Ovary (tissue), 10 donors: ENCODE results near the gene SP2. TPM values are rescaled to one million over a fixed set of nuclear protein-coding genes. Genes with fewer than 3 reads are reported as not detected.

Experiments used
- DNase-seq, 5 donors: peaks; one replicate each; pipeline ENCODE4 v3.0.0-alpha.2; 2019 to 2020
- H3K27ac ChIP-seq, 2 donors: fragments of 200-600 bp; one replicate each; pipeline versions ENCODE4 v1.5.1 to v1.8.0; 2019 to 2022
- H3K27me3 ChIP-seq: fragments of 200-600 bp; one replicate; pipeline ENCODE4 v1.8.0; 2022
- H3K36me3 ChIP-seq: fragments of 200-600 bp; sonication (generic); one replicate; pipeline ENCODE4 v1.5.1; 2019
- H3K4me1 ChIP-seq: one replicate; pipeline ENCODE4 v1.8.1; 2013; ENCODE audit warnings: mild to moderate bottlenecking, moderate library complexity; ENCODE audit not compliant: insufficient read depth
- H3K4me3 ChIP-seq: fragments of 200-600 bp; sonication (generic); one replicate; pipeline ENCODE4 v1.5.1; 2017
- H3K9me3 ChIP-seq, 2 donors: fragments of 200-600 bp in 1 of 2; sonication (generic) in 1 of 2; one replicate each; pipeline versions ENCODE4 v1.5.1 to v1.8.1; 2013 to 2019; ENCODE audit warnings: mild to moderate bottlenecking in 1 of 2, moderate library complexity in 1 of 2
- CTCF ChIP-seq, 3 donors: fragments of 450-650 bp in 2 of 3; fragments of 200-600 bp in 1 of 3; IDR thresholded peaks; one replicate each; pipeline versions ENCODE4 v1.5.1 to v1.8.0; 2016 to 2022; ENCODE audit warnings: antibody characterized with exemption in 3 of 3, mild to moderate bottlenecking in 1 of 3
- EP300 ChIP-seq: sonication (generic); formaldehyde crosslinking; IDR thresholded peaks from one replicate; pipeline ENCODE4 v1.6.1; 2017; ENCODE audit warnings: antibody characterized with exemption
- POLR2A ChIP-seq: fragments of 450-650 bp; IDR thresholded peaks from one replicate; pipeline ENCODE4 v1.6.1; 2017; ENCODE audit warnings: antibody characterized with exemption, mild to moderate bottlenecking, moderate library complexity
- WGBS, 3 donors: extraction: QIAGEN DNeasy Blood & Tissue Kit in 1 of 3; methylation state at CpG; one replicate each; pipeline versions ENCODE4 v1.1.5 to v1.1.7; 2013 to 2017; 5-methylcytosine and 5-hydroxymethylcytosine counted together
- intact Hi-C, 4 donors: fragments of 100-400 bp; cut with DNase I; formaldehyde crosslinking; loops; one replicate each; pipeline versions ENCODE4 v1.11.0 to v1.15.1; 2022 to 2023
- long read RNA-seq, 3 donors: library from polyadenylated mRNA in 2 of 3; unstranded in 2 of 3; transcript quantifications; one replicate each; pipeline ENCODE4 v2.0.0 and lab custom pipeline, GENCODE V29; 2021 to 2026
- polyA plus RNA-seq, 2 donors: library from polyadenylated mRNA; stranded (reverse); fragments of 200-250 nt in 1 of 2; fragments of 350-450 nt in 1 of 2; fragmentation: Illumina TruSeq in 1 of 2; extraction: RNeasy Lipid Tissue Mini Kit (QIAGEN cat#74804) in 1 of 2; gene quantifications; one replicate each; pipeline ENCODE4 v1.2.3, GENCODE V29; 2013 to 2014
- total RNA-seq, 7 donors: library from RNA; depleted of rRNA in 2 of 7; stranded (reverse); fragments of >200 nt in 2 of 7; fragmentation: NEBNext Ultra II Directional in 3 of 7; extraction: Animal tissue kit (Norgen Biotek cat#: 25700) in 3 of 7; gene quantifications; one replicate each; pipeline versions ENCODE4 v1.1.0 to v1.2.4, GENCODE V29; 2016 to 2023
- donor health status: DM: no; HTN: no; CAD: no; lungs with moderate emphysema.
- donor health status: DM: no; HTN: no; CAD: no.
- donor health status: Bipolar disorder and iron deficiency.
- donor health status: DM: yes; HTN: yes; CAD: no.
- donor health status: DM: no; HTN: no; CAD: no.
- donor health status: DM: yes; HTN: yes; CAD: no.

The SP2 gene
- total RNA-seq (10 to 100 TPM in 5 of 7 donors, 1 to 10 TPM in 2; 2.6 to 22.5 (median 14.6) TPM), polyA plus RNA-seq (10 to 100 TPM; 15.0 to 19.4 TPM)
- long read RNA-seq, donor 1, partial matches to known transcripts: 3 of 10 reads
- long read RNA-seq, donor 1, other reads (novel, unspliced or antisense): 7 of 10 reads
- long read RNA-seq, donor 2, transcript SP2-201 (7 exons, 3,112 nt): major isoform, 5 of 11 reads
- long read RNA-seq, donor 2, partial matches to known transcripts: 5 of 11 reads
- long read RNA-seq, donor 2, other reads (novel, unspliced or antisense): 0 of 11 reads
- long read RNA-seq, donor 3, transcript SP2-201 (7 exons, 3,112 nt): major isoform, 9 of 26 reads
- long read RNA-seq, donor 3, partial matches to known transcripts: 12 of 26 reads
- long read RNA-seq, donor 3, other reads (novel, unspliced or antisense): 5 of 26 reads

GRCh38 chr17:47895856-47896671 is at the start of gene SP2:
SP2 (plus strand) TSS chr17:47896236; CDS start chr17:47896287, 51 bp downstream.
- DNase-seq: peak; percentile 98 to 100 (median 99)
- H3K27me3 ChIP-seq: no peaks in the 10 kb centered on the region
- H3K4me3 ChIP-seq: peak within 1 kb of the TSS; percentile 89
- H3K27ac ChIP-seq: peak within 1 kb of the TSS; percentile 99 to 100
- H3K9me3 ChIP-seq: no peaks in the 10 kb centered on the region
- WGBS, 3 donors: 0 to 1% (median 1%) methylated on average over 44 to 70 of the region's 70 CpGs
- H3K36me3 ChIP-seq: no peaks in the 10 kb centered on the region
- intact Hi-C loops: loop anchor here in 1 of 4 donors (5.0 to 10.0 kb wide), 2 partner anchors 49 to 76 kb away; partner anchors contain the start of genes CDK5RAP3 and PNPO
- TF ChIP-seq CTCF (IDR thresholded peaks at IDR 0.05): peak in 2 of 3 donors; percentile 27 to 39
- peak; percentile 74 for TF ChIP-seq POLR2A
- TF ChIP-seq EP300: no peak
- peaks cover 3% of the 10 kb centered on the region for H3K4me1 ChIP-seq

- Histone ChIP-seq H3K4me1 (peaks cover 2% of the 10 kb centered on the region), H3K36me3 (no peaks in the 10 kb centered on the region), H3K27me3 (no peaks in the 10 kb centered on the region), H3K9me3 (no peaks in the 10 kb centered on the region), H3K27ac (no peak overlapping the region), H3K4me3 (no peak overlapping the region)
- DNase-seq: no peak
- TF ChIP-seq EP300 (no peak), POLR2A (no peak), CTCF (IDR thresholded peaks at IDR 0.05) (no peak)
- 46 to 64% (median 59%) methylated on average over 31 of the region's 31 CpGs for WGBS, 3 donors
- intact Hi-C loops: loop anchor here in 2 of 4 donors (2.0 to 10.0 kb wide), 3 partner anchors 35 to 108 kb away; partner anchors contain the start of gene PRR15L (in 1 of the 2)
Measured at GRCh38 chr17:47846716-47847340, 49.2 kb upstream of the SP2 start.

- Histone ChIP-seq H3K36me3 (no peaks in the 10 kb centered on the region), H3K9me3 (no peaks in the 10 kb centered on the region), H3K27ac (no peak overlapping the region), H3K27me3 (no peaks in the 10 kb centered on the region), H3K4me3 (no peak overlapping the region), H3K4me1 (peaks cover 2% of the 10 kb centered on the region)
- WGBS, 3 donors: 47 to 73% (median 55%) methylated on average over 57 to 71 of the region's 71 CpGs
- no peak for DNase-seq
- intact Hi-C loops: loop anchor here in 2 of 4 donors (2.0 to 10.0 kb wide), 3 partner anchors 35 to 107 kb away; partner anchors contain the start of gene PRR15L (in 1 of the 2)
- TF ChIP-seq EP300: no peak
- TF ChIP-seq CTCF (IDR thresholded peaks at IDR 0.05): no peak
- TF ChIP-seq POLR2A: no peak
Measured at GRCh38 chr17:47847341-47848197, 48.5 kb upstream of the SP2 start.
